ENCODE data around the gene FAF1. TPM values are rescaled to one million over a fixed set of nuclear protein-coding genes. Genes with fewer than 3 reads are reported as not detected.
"Not testable (repeated sequence)": the region's sequence is repeated elsewhere in the genome, so short reads cannot be mapped to it uniquely, and the experiment has no call there.

FAF1 gene
- total RNA-seq, 1 donor from 2014 or later, result 58.8 TPM

DNA sequence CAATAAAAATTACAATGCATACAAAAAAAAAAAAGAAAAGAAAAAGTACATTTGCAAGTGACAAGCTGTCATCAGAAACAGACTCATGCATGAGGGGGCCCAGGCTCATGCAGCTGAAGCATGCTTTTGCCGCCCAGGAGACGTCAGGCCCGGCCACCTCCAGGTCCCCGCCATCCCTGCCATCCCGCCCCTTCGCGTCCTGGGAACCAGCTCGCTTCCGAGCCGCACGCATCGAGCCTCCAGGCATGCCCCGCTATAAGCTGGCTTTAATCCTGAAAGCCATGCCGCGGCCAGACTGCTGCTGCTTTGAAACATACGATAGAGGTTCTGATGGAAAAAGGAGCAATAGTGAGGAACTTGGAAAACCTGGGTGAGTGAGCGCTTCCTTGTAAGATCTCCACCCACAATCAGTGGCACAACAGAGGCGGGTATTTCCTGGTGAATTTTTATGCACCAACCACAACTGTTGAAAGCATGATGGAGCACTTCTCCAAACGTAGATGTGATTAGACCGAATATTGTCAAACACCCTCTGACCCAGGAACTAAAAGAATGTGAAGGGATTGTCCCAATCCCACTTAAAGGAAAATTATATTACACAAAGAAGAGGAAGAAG lies 113.7 kb downstream of the FAF1 start:
- Mint-ChIP-seq H3K4me3 (no peak overlapping the region), H3K27me3 (ENCODE audit: insufficient read depth) (no peaks in the 10 kb centered on the region), H3K9me3 (peaks cover 28% of the 10 kb centered on the region), H3K4me1 (ENCODE audit: low read depth) (peaks cover 13% of the 10 kb centered on the region), H3K27ac (no peak overlapping the region), H3K36me3 (ENCODE audit: low read depth) (peaks cover 12% of the 10 kb centered on the region)
- intact Hi-C loops (cut with micrococcal nuclease), result loop anchor here (5.0 kb wide), 1 partner anchor 56 kb away; no protein-coding TSS in a partner anchor
- DNase-seq (ENCODE audit: low spot score), result no peak

DNA sequence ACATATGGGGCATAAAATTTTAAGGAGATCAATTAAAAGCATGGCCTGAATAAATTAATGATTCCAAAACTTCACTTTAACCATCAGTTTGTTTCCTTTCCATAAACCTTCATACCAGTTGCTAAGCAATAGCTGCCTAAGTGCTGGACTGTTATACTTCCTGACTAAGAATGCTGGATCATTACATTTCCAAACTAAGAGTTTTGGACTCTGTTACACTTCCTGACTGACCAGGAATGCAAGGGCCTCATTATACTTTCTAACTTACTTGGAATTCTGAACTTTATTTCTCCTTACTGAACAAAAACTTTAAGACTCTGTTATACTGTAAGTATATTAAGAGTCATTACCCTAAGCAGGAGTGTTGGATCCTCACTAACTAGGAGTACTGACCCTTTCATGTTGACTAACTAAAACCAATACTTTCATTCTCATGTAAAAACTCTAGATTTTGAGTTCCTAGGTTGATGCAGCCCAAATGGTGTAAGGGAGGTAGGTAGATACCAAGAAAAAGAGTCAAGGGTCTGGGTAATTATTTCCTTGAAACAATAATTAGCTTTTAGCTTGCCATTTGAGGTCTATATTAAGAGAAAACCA lies 118.2 kb downstream of the FAF1 start:
- no peak for DNase-seq (ENCODE audit: low spot score)
- no peak overlapping the region for H3K4me3 Mint-ChIP-seq
- H3K36me3 Mint-ChIP-seq (ENCODE audit: low read depth), result peaks cover 4% of the 10 kb centered on the region
- peaks cover 5% of the 10 kb centered on the region for H3K9me3 Mint-ChIP-seq
- intact Hi-C loops (cut with micrococcal nuclease), result no loop called here
- no peaks in the 10 kb centered on the region for H3K27me3 Mint-ChIP-seq (ENCODE audit: insufficient read depth)
- no peak overlapping the region for H3K27ac Mint-ChIP-seq
- peaks cover 13% of the 10 kb centered on the region for H3K4me1 Mint-ChIP-seq (ENCODE audit: low read depth)

DNA sequence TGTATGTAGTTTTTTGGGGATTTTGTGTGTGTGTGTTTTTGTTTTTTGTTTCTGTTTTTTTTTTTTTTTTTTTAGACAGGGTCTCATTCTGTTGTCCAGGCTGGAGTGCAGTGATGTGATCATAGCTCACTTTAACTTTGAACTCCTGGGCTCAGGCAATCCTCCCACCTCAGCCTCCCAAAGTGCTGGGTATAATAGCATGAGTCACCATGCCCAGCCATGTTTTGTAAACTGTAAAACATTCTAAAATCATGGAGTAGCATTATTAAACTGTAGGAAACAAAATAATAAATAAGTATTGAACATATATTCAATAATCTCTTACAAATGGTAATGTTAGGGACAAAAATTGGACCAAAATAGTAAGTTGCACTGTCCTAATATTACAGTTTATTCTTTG lies 124.0 kb downstream of the FAF1 start:
- Mint-ChIP-seq H3K27me3 (ENCODE audit: insufficient read depth) (no peaks in the 10 kb centered on the region), H3K4me1 (ENCODE audit: low read depth) (no peaks in the 10 kb centered on the region), H3K36me3 (ENCODE audit: low read depth) (peaks cover 3% of the 10 kb centered on the region), H3K9me3 (no peaks in the 10 kb centered on the region), H3K27ac (no peak overlapping the region), H3K4me3 (no peak overlapping the region)
- intact Hi-C loops (cut with micrococcal nuclease), result no loop called here
- DNase-seq (ENCODE audit: low spot score), result no peak

DNA sequence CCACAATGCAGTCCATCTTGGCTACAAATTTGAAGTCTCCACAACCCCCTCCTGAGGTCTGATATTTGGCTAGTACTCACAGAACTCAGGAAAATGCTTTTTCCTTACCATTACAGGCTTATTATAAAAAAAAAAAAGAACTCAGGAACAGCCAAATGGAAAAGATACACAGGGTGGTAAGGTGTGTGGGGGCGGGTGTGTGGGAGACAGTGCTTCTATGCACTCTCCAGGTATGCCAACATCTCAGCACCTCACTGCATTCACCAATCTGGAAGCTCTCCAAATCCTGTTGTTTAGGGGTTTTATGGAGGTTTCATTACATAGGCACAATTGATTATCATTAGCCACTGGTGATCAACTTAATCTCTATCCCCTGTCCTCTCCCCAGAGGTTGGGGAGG lies 126.9 kb downstream of the FAF1 start:
- Mint-ChIP-seq H3K4me1 (ENCODE audit: low read depth) (no peaks in the 10 kb centered on the region), H3K27me3 (ENCODE audit: insufficient read depth) (no peaks in the 10 kb centered on the region), H3K4me3 (no peak overlapping the region), H3K9me3 (no peaks in the 10 kb centered on the region), H3K27ac (no peak overlapping the region), H3K36me3 (ENCODE audit: low read depth) (peaks cover 3% of the 10 kb centered on the region)
- intact Hi-C loops (cut with micrococcal nuclease), result no loop called here
- DNase-seq (ENCODE audit: low spot score), result no peak

DNA sequence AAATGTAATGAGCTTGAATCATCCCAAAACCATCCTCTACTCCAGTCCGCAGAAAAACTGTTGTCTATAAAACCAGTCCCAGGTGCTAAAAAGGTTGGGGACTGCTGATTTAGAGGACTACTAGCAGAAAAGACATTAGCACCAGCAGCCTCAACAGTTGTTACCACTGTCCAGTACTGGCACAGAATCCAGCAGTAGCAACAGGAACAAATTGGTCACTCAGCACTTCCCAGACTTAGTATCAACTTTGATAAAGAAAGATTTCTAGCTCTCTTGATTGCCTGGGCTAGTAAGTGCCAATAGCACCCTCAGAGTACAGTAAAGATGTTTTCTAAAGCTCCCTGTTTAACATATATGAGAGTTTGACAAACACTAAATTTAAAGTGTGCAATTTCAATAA lies 127.9 kb downstream of the FAF1 start:
- no peaks in the 10 kb centered on the region for H3K9me3 Mint-ChIP-seq
- H3K4me1 Mint-ChIP-seq (ENCODE audit: low read depth), result no peaks in the 10 kb centered on the region
- H3K27me3 Mint-ChIP-seq (ENCODE audit: insufficient read depth), result no peaks in the 10 kb centered on the region
- H3K4me3 Mint-ChIP-seq, result no peak overlapping the region
- intact Hi-C loops (cut with micrococcal nuclease), result no loop called here
- no peak for DNase-seq (ENCODE audit: low spot score)
- peaks cover 3% of the 10 kb centered on the region for H3K36me3 Mint-ChIP-seq (ENCODE audit: low read depth)
- no peak overlapping the region for H3K27ac Mint-ChIP-seq

DNA sequence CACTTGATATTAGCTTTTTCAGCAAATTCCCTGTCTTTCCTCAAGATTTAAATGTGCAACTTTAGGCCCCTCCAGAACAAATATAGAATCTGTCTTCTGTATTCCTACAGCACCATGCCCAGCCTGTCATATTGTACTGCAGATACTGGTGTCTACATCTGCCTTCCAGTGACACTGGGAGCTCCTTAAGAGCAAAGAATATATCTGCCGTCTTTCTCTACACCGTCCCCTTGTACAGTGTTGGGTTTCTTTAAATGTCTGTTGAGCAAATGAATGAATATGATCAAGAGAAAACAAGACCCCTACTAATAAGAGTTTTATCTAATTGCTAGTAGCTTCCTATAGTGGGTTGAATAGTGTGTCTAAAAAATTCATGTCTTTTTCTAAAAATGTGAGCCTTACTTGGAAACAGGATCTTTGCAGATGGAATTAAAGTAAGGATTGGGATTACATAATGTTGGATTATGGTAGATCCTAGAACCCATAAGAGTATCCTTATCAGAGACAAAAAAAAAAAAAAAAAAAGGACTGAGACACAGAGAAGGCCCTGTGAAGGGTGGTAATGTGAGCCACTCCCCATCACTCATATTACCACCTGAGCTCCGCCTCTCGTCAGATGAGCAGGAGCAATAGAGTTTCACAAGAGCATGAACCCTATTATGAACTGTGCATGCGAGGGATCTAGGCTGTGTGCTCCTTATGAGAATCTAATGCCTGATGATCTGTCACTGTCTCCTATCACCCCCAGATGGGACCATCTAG lies 128.6 kb downstream of the FAF1 start:
- DNase-seq (ENCODE audit: low spot score), result no peak
- Mint-ChIP-seq H3K4me1 (ENCODE audit: low read depth) (no peaks in the 10 kb centered on the region), H3K27ac (no peak overlapping the region), H3K36me3 (ENCODE audit: low read depth) (peaks cover 3% of the 10 kb centered on the region), H3K4me3 (no peak overlapping the region), H3K27me3 (ENCODE audit: insufficient read depth) (no peaks in the 10 kb centered on the region), H3K9me3 (no peaks in the 10 kb centered on the region)
- intact Hi-C loops (cut with micrococcal nuclease), result no loop called here

DNA sequence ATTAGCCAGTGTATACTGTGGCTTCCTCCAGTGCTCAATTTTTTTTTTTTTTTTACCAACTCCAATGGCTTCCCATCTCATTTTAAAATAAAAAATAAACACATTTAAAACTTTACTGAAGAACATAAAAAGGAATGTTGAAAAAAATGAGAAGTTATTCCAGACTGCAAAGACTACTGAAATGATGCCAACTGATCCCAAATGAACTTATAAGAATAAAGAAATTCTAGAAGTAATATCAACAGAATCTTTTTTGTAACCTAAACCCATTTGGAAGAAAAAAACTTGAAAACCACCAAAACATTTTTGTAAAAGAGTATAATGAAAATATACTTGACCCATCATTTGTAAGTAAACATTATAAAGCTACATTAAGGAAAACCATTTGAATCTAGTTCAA lies 129.4 kb downstream of the FAF1 start:
- H3K4me1 Mint-ChIP-seq (ENCODE audit: low read depth), result no peaks in the 10 kb centered on the region
- no peak overlapping the region for H3K27ac Mint-ChIP-seq
- peaks cover 3% of the 10 kb centered on the region for H3K36me3 Mint-ChIP-seq (ENCODE audit: low read depth)
- H3K27me3 Mint-ChIP-seq (ENCODE audit: insufficient read depth), result no peaks in the 10 kb centered on the region
- no peak for DNase-seq (ENCODE audit: low spot score)
- no peak overlapping the region for H3K4me3 Mint-ChIP-seq
- H3K9me3 Mint-ChIP-seq, result no peaks in the 10 kb centered on the region
- intact Hi-C loops (cut with micrococcal nuclease), result no loop called here

DNA sequence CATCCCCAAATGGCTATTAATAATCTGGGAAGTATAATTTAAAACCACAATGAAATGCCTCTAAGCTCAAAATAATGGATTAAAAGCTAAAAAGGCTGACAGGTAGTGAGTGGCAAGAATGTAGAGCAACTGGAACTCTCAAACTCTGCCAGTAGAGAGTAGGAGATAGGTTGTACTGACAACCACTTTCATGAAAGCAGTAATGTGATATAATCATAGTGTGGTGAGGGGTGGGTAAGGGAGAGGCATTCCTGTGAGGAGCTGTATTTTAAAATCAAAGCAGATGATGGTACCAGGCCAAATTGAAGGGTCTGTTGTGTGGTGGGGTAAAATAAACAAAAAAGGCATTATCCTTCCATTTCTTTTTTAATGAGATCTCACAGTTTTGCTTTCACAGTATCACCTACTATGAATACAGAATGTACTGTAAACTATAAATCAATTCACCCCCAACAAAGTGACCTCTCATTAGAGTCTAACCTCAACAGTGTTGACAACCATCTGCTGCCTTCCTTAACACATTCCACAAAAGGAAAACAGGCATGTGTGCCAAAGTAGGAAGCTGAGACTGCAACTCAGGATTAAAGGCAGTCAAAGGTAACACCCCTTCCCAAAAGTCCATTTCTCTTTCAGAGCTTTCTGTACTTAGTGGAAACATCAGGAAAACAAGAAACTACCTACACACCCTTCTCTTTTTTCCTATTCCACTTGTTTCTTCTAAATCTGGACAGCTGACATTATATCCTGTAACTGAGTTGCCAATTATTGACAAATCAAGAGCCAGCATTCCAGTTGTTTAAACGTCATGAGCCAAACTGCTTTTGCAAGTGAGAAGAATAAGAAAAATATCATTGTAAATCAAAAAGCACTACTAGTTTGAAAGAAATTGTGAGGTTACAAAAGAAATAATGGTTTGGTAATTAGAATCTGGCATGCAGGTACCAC lies 130.8 kb downstream of the FAF1 start:
- no peak for DNase-seq (ENCODE audit: low spot score)
- H3K36me3 Mint-ChIP-seq (ENCODE audit: low read depth), result peaks cover 1% of the 10 kb centered on the region
- no peaks in the 10 kb centered on the region for H3K27me3 Mint-ChIP-seq (ENCODE audit: insufficient read depth)

DNA sequence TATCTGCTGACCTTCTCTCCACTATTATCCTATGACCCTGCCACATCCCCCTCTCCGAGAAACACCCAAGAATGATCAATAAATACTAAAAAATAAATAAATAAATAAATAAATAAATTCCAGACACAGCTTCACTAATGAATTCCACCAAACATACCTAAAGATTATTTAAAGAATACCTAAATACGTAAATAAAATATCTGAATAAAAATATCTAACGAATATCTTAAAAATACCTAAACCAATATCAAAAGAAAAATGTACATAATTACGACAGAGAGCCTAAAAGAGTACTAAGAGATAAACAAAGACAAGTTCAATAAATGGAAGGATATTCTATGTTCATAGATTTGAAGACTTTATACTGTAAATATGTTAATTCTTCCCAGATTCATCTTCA lies 132.5 kb downstream of the FAF1 start:
- Mint-ChIP-seq H3K4me1 (ENCODE audit: low read depth) (no peaks in the 10 kb centered on the region), H3K27ac (no peak overlapping the region), H3K36me3 (ENCODE audit: low read depth) (peaks cover 1% of the 10 kb centered on the region), H3K4me3 (no peak overlapping the region), H3K9me3 (no peaks in the 10 kb centered on the region), H3K27me3 (ENCODE audit: insufficient read depth) (no peaks in the 10 kb centered on the region)
- no peak for DNase-seq (ENCODE audit: low spot score)
- intact Hi-C loops (cut with micrococcal nuclease), result no loop called here

More for the DNA sequence above, 130.8 kb downstream of the FAF1 start:
- intact Hi-C loops (cut with micrococcal nuclease), result no loop called here
- Mint-ChIP-seq H3K4me3 (no peak overlapping the region), H3K4me1 (ENCODE audit: low read depth) (no peaks in the 10 kb centered on the region), H3K9me3 (no peaks in the 10 kb centered on the region), H3K27ac (no peak overlapping the region)

DNA sequence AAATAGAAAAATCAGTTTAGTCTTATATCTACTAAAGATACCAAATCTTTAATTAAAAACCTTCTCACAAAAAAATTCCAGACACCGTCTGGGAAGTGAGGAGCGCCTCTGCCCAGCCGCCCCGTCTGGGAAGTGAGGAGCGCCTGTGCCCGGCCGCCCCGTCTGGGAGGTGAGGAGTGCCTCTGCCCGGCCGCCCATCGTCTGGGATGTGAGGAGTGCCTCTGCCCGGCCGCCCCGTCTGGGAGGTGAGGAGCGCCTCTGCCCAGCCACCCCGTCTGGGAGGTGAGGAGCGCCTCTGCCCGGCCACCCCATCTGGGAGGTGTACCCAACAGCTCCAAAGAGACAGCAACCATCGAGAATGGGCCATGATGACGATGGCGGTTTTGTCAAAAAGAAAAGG lies 133.3 kb downstream of the FAF1 start:
- DNase-seq (ENCODE audit: low spot score); H3K4me1 Mint-ChIP-seq (ENCODE audit: low read depth); H3K27ac Mint-ChIP-seq; H3K27me3 Mint-ChIP-seq (ENCODE audit: insufficient read depth); intact Hi-C loops (cut with micrococcal nuclease); H3K36me3 Mint-ChIP-seq (ENCODE audit: low read depth); H3K4me3 Mint-ChIP-seq; H3K9me3 Mint-ChIP-seq: not testable (repeated sequence)

DNA sequence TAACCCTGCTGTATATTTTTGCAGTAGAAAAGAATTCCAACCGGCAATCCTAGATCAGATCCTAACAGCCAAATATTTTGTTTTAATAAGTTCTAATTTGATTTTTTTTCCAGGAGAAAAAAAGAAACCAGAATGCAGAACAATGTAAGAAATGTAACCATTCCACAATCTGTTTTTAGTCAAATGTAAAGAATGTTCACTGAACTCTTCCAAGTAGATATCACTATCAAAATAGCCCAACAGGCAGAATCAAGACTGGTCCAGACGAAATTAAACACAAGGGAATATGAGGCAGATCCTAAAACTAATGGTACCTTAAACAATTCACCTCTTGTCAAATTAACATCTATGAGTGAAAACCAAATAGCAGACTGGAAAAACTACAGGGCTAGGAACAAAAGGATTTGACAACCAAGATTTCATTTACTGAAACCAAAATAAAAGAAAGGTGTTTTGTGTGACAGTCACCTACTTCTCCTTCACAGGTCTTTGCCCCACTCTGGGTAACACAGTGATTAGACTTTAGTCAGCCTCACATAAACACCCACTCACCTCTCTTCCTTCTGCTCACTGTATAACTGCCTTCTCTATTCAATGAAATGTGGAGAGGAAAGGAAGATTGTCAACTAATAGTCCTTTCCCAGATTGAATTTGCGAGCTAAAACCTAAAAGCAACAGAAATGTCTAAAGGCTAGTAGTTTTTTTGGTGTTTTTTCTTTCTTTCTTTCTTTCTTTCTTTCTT lies 137.9 kb downstream of the FAF1 start:
- no peak overlapping the region for H3K4me3 Mint-ChIP-seq
- DNase-seq (ENCODE audit: low spot score), result no peak
- no peak overlapping the region for H3K27ac Mint-ChIP-seq
- H3K4me1 Mint-ChIP-seq (ENCODE audit: low read depth), result no peaks in the 10 kb centered on the region
- H3K36me3 Mint-ChIP-seq (ENCODE audit: low read depth), result peaks cover 1% of the 10 kb centered on the region
- no peaks in the 10 kb centered on the region for H3K9me3 Mint-ChIP-seq
- intact Hi-C loops (cut with micrococcal nuclease), result no loop called here
- H3K27me3 Mint-ChIP-seq (ENCODE audit: insufficient read depth), result no peaks in the 10 kb centered on the region

DNA sequence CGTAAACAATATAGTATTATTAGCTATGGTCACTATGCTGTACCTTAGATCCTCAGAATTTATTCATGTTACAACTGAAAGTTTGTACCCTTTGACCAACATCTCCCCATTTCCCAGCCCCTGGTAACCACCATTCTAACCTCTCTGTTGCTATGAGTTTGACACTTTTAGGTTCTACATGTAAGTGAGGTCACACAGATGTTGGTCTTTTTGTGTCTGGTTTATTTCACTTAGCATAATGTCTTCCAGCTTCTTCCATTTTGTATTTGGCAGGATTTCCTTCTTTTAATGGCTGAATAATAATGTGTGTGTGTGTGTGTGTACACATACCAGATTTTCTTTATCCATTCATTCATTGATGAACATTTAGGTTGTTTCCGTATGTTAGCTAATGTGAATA lies 139.5 kb downstream of the FAF1 start:
- intact Hi-C loops (cut with micrococcal nuclease), result no loop called here
- no peak for DNase-seq (ENCODE audit: low spot score)
- Mint-ChIP-seq H3K9me3 (no peaks in the 10 kb centered on the region), H3K27ac (no peak overlapping the region), H3K36me3 (ENCODE audit: low read depth) (peaks cover 1% of the 10 kb centered on the region), H3K4me1 (ENCODE audit: low read depth) (no peaks in the 10 kb centered on the region), H3K27me3 (ENCODE audit: insufficient read depth) (no peaks in the 10 kb centered on the region), H3K4me3 (no peak overlapping the region)
